WTC11 (cell line): ENCODE data around the gene NOX3. TPM values are rescaled to one million over a fixed set of nuclear protein-coding genes. Genes with fewer than 3 reads are reported as not detected.

Experiments
- ATAC-seq: fragments of 200-7000 bp; cut with Tn5 transposase; 2 replicates; pipeline ENCODE4 v1.10.0; 2021; ENCODE audit warnings: mild to moderate bottlenecking, moderate library complexity
- CTCF ChIA-PET: fragments of 300-600 bp; sonication (Branson Sonifier 250); formaldehyde crosslinking; loops from one replicate; lab custom pipeline; 2021; ENCODE audit warnings: antibody characterized with exemption; lab: Charles Lee
- POLR2A ChIA-PET: fragments of 350-600 bp; sonication (Branson Sonifier 250); formaldehyde crosslinking; loops from one replicate; lab custom pipeline; 2021; ENCODE audit warnings: antibody characterized with exemption; lab: Charles Lee
- DNase-seq: peaks from one replicate; pipeline ENCODE4 v3.0.0; 2021; ENCODE audit warnings: low spot score
- H3K27ac Mint-ChIP-seq: 2 replicates; pipeline ENCODE4 v1.8.0; 2021; ENCODE audit warnings: mixed read lengths
- H3K27me3 Mint-ChIP-seq: 2 replicates; pipeline ENCODE4 v1.8.0; 2021; ENCODE audit warnings: low read depth, mild to moderate bottlenecking, moderate library complexity, mixed read lengths
- H3K36me3 Mint-ChIP-seq: 2 replicates; pipeline ENCODE4 v1.8.0; 2021; ENCODE audit warnings: mixed read lengths
- H3K4me1 Mint-ChIP-seq: 2 replicates; pipeline ENCODE4 v1.8.0; 2022; ENCODE audit warnings: mixed read lengths
- H3K4me3 Mint-ChIP-seq: 2 replicates; pipeline ENCODE4 v1.8.0; 2021; ENCODE audit warnings: mild to moderate bottlenecking, moderate library complexity, mixed read lengths
- H3K9me3 Mint-ChIP-seq: 2 replicates; pipeline ENCODE4 v1.8.0; 2021; ENCODE audit warnings: mixed read lengths
- AFF4 ChIP-seq: sonication (generic); formaldehyde crosslinking; IDR thresholded peaks from 2 replicates; pipeline ENCODE4 v1.8.1; 2023; ENCODE audit warnings: mild to moderate bottlenecking, missing genetic modification reagents, borderline replicate concordance
- ATF2 ChIP-seq: sonication (generic); formaldehyde crosslinking; IDR thresholded peaks from 2 replicates; pipeline ENCODE4 v1.8.1; 2022; ENCODE audit warnings: low read depth, missing genetic modification reagents, borderline replicate concordance
- CREB1 ChIP-seq: sonication (generic); formaldehyde crosslinking; IDR thresholded peaks from 2 replicates; pipeline ENCODE4 v1.8.0; 2023; ENCODE audit warnings: mild to moderate bottlenecking, missing genetic modification reagents
- FOXP4 ChIP-seq: sonication (generic); formaldehyde crosslinking; IDR thresholded peaks from 2 replicates; pipeline ENCODE4 v1.8.0; 2022; ENCODE audit warnings: mild to moderate bottlenecking, missing genetic modification reagents
- IRF1 ChIP-seq: sonication (generic); formaldehyde crosslinking; IDR thresholded peaks from 2 replicates; pipeline ENCODE4 v1.8.0; 2023; ENCODE audit warnings: missing genetic modification reagents
- TEAD4 ChIP-seq: sonication (generic); formaldehyde crosslinking; IDR thresholded peaks from 2 replicates; pipeline ENCODE4 v1.8.0; 2022; ENCODE audit warnings: mild to moderate bottlenecking, missing genetic modification reagents
- ZNF532 ChIP-seq: fragments of 250-450 bp; sonication (Bioruptor Pico); IDR thresholded peaks from 2 replicates; pipeline ENCODE4 v1.9.0; 2021; ENCODE audit warnings: mild to moderate bottlenecking, borderline replicate concordance
- total RNA-seq: library from RNA; stranded (reverse); gene quantifications from 3 replicates; pipeline ENCODE4 v1.2.3, GENCODE V29; 2021
- TF ChIP-seq, protein P1 (sequence below): sonication (generic); formaldehyde crosslinking; IDR thresholded peaks from 2 replicates; pipeline ENCODE4 v1.8.1; 2022; ENCODE audit warnings: mild to moderate bottlenecking, moderate library complexity, missing genetic modification reagents
- TF ChIP-seq, protein P2 (sequence below): sonication (generic); formaldehyde crosslinking; IDR thresholded peaks from 2 replicates; pipeline ENCODE4 v1.8.1; 2023; ENCODE audit warnings: mild to moderate bottlenecking, missing genetic modification reagents
- TF ChIP-seq, protein P3 (sequence below): sonication (generic); formaldehyde crosslinking; IDR thresholded peaks from 2 replicates; pipeline ENCODE4 v1.8.0; 2022; ENCODE audit warnings: mild to moderate bottlenecking, missing genetic modification reagents

Gene NOX3
- total RNA-seq, 1 experiment from 2014 or later, result not detected

DNA sequence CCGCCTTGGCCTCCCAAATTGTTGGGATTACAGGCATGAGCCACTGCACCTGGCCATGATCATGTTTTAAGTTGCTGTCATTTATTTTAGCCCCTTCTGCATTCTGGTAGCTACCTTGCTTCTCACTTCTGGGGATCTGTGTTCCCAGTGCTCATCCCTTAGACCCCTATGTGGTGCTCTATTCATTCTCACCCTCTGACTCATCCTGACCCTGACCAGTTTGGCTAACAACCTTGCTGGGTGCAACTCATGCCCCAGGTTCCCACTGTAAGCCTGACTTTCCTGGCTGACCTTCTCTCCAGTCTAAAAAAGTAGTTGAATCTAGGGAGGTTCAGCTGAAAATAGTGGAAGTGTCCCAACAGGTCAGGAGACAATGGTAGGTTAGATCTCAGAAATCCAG, 47.4 kb downstream of the NOX3 start:
- Mint-ChIP-seq H3K9me3 (peaks cover 7% of the 10 kb centered on the region), H3K27ac (no peak overlapping the region), H3K4me3 (no peak overlapping the region), H3K36me3 (no peaks in the 10 kb centered on the region), H3K27me3 (no peaks in the 10 kb centered on the region), H3K4me1 (peaks cover 6% of the 10 kb centered on the region)
- DNase-seq, result no peak
- ChIA-PET POLR2A (interaction anchor here (0.6 kb wide), 2 partner anchors 20 to 605 kb away, joined by 3 read pairs; no protein-coding TSS in a partner anchor), CTCF (interaction anchor here (0.6 to 1.5 kb wide), 5 partner anchors 13 to 87 kb away, joined by 3 to 6 read pairs (median 5); no protein-coding TSS in a partner anchor)
- no peak for ATAC-seq
- TF ChIP-seq, protein P1, sequence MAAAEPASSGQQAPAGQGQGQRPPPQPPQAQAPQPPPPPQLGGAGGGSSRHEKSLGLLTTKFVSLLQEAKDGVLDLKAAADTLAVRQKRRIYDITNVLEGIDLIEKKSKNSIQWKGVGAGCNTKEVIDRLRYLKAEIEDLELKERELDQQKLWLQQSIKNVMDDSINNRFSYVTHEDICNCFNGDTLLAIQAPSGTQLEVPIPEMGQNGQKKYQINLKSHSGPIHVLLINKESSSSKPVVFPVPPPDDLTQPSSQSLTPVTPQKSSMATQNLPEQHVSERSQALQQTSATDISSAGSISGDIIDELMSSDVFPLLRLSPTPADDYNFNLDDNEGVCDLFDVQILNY, result no peak
- TF ChIP-seq FOXP4 (no peak), TEAD4 (CRISPR knock-in tag) (no peak), IRF1 (CRISPR knock-in tag) (no peak), CREB1 (CRISPR knock-in tag) (no peak), AFF4 (no peak), ATF2 (CRISPR knock-in tag) (no peak), ZNF532 (CRISPR knock-in tag) (no peak)
- TF ChIP-seq, protein P2, sequence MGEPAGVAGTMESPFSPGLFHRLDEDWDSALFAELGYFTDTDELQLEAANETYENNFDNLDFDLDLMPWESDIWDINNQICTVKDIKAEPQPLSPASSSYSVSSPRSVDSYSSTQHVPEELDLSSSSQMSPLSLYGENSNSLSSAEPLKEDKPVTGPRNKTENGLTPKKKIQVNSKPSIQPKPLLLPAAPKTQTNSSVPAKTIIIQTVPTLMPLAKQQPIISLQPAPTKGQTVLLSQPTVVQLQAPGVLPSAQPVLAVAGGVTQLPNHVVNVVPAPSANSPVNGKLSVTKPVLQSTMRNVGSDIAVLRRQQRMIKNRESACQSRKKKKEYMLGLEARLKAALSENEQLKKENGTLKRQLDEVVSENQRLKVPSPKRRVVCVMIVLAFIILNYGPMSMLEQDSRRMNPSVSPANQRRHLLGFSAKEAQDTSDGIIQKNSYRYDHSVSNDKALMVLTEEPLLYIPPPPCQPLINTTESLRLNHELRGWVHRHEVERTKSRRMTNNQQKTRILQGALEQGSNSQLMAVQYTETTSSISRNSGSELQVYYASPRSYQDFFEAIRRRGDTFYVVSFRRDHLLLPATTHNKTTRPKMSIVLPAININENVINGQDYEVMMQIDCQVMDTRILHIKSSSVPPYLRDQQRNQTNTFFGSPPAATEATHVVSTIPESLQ (CRISPR knock-in tag), result no peak
- TF ChIP-seq, protein P3, sequence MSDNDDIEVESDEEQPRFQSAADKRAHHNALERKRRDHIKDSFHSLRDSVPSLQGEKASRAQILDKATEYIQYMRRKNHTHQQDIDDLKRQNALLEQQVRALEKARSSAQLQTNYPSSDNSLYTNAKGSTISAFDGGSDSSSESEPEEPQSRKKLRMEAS, result no peak
